Endothelial cell (in vitro differentiated cells): Measurements from ENCODE around the gene ANKS1B. TPM values are rescaled to one million over a fixed set of nuclear protein-coding genes. Genes with fewer than 3 reads are reported as not detected.

ENCODE experiments used
- DNase-seq: peaks from one replicate; pipeline ENCODE4 v3.0.0; 2021; ENCODE audit warnings: low spot score
- H3K27ac Mint-ChIP-seq: one replicate; pipeline ENCODE4 v1.8.0; 2021; ENCODE audit warnings: mixed read lengths, inconsistent platforms; ENCODE audit not compliant: unreplicated experiment
- H3K27me3 Mint-ChIP-seq: one replicate; pipeline ENCODE4 v1.8.0; 2021; ENCODE audit warnings: mild to moderate bottlenecking, moderate library complexity, mixed read lengths, inconsistent platforms; ENCODE audit not compliant: unreplicated experiment
- H3K36me3 Mint-ChIP-seq: one replicate; pipeline ENCODE4 v1.8.0; 2021; ENCODE audit warnings: mild to moderate bottlenecking, low read depth, mixed read lengths, inconsistent platforms; ENCODE audit not compliant: unreplicated experiment
- H3K4me1 Mint-ChIP-seq: one replicate; pipeline ENCODE4 v1.8.0; 2021; ENCODE audit warnings: mild to moderate bottlenecking, mixed read lengths, inconsistent platforms; ENCODE audit not compliant: unreplicated experiment
- H3K4me3 Mint-ChIP-seq: one replicate; pipeline ENCODE4 v1.8.0; 2021; ENCODE audit warnings: mild to moderate bottlenecking, mixed read lengths, inconsistent platforms; ENCODE audit not compliant: unreplicated experiment
- H3K9me3 Mint-ChIP-seq: one replicate; pipeline ENCODE4 v1.8.0; 2021; ENCODE audit warnings: mixed read lengths, inconsistent platforms; ENCODE audit not compliant: unreplicated experiment
- total RNA-seq: library from RNA; stranded (reverse); fragmentation: NEBNext Ultra II Directional; extraction: Animal tissue kit (Norgen Biotek cat#: 25700); gene quantifications from one replicate; pipeline ENCODE4 v1.2.1, GENCODE V29; 2021; ENCODE audit not compliant: unreplicated experiment
- TF ChIP-seq, protein P1 (sequence below): fragments of 200-600 bp; sonication (generic); IDR thresholded peaks from one replicate; pipeline ENCODE4 v1.5.0; 2021; ENCODE audit warnings: antibody characterized with exemption; ENCODE audit not compliant: unreplicated experiment

Gene ANKS1B
- total RNA-seq, 1 donor from 2014 or later = 2.6 TPM

DNA sequence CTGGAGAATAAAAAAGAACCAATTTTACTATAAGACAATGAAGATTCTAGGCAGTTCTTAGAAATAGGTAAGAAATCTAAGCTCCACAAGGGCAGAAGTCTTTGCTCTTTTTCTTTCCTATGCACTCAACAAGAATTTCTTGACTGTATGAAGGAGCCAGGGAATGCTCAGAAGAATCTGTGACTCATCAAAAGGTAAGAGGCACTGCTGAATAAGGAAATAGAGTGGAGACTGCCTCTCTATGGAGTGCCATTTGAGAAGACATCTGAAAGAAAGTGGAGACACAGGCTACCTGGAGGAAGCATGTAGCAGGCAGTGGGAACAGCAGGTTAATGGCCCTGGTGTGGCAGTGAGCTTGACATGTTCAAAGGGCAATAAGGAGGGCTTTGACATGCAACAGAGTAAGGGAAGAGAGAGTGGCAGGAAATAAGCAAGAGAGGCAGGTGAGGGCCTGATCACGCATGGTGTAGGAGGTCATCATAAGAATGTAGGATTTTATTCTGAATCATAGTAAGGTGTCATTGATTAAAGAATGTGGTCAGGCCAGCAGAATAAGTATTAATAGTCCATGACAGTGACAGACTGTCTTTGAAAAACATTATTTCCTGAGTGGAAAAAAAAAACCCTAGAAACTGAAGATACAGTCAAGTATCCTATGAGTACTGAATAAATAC, 783.9 kb downstream of the ANKS1B start:
- TF ChIP-seq, protein P1, sequence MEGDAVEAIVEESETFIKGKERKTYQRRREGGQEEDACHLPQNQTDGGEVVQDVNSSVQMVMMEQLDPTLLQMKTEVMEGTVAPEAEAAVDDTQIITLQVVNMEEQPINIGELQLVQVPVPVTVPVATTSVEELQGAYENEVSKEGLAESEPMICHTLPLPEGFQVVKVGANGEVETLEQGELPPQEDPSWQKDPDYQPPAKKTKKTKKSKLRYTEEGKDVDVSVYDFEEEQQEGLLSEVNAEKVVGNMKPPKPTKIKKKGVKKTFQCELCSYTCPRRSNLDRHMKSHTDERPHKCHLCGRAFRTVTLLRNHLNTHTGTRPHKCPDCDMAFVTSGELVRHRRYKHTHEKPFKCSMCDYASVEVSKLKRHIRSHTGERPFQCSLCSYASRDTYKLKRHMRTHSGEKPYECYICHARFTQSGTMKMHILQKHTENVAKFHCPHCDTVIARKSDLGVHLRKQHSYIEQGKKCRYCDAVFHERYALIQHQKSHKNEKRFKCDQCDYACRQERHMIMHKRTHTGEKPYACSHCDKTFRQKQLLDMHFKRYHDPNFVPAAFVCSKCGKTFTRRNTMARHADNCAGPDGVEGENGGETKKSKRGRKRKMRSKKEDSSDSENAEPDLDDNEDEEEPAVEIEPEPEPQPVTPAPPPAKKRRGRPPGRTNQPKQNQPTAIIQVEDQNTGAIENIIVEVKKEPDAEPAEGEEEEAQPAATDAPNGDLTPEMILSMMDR = no peak
- no peak for DNase-seq
- no peaks in the 10 kb centered on the region for H3K36me3 Mint-ChIP-seq

DNA sequence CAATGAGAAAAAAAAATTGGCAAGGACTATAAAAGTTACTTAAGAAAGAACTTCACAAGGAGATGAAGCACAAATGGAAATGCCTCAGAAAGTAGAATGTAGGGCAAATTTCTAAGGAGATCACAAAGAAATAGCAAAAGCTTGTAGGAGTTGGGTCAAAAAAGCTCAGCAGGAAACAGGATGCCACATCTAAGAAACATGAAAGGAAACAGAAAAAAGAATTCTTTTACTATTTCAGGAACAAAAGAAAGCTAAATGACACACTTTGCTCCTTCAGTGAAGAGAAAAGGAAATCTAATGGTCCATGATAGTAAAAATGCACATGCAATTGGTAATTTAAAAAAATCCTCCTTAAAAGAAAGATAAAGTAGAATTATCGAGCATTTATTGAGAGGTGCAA, 789.3 kb downstream of the ANKS1B start:
- Mint-ChIP-seq H3K4me3 (no peak overlapping the region), H3K36me3 (no peaks in the 10 kb centered on the region), H3K4me1 (peaks cover 8% of the 10 kb centered on the region), H3K27ac (peak overlapping the region; percentile 21), H3K27me3 (no peaks in the 10 kb centered on the region), H3K9me3 (no peaks in the 10 kb centered on the region)
- no peak for DNase-seq
- TF ChIP-seq, protein P1 = no peak

More for the DNA sequence above, 783.9 kb downstream of the ANKS1B start:
- H3K27me3 Mint-ChIP-seq = no peaks in the 10 kb centered on the region
- H3K4me1 Mint-ChIP-seq = peaks cover 2% of the 10 kb centered on the region
- H3K4me3 Mint-ChIP-seq = no peak overlapping the region
- H3K9me3 Mint-ChIP-seq = no peaks in the 10 kb centered on the region
- no peak overlapping the region for H3K27ac Mint-ChIP-seq

DNA sequence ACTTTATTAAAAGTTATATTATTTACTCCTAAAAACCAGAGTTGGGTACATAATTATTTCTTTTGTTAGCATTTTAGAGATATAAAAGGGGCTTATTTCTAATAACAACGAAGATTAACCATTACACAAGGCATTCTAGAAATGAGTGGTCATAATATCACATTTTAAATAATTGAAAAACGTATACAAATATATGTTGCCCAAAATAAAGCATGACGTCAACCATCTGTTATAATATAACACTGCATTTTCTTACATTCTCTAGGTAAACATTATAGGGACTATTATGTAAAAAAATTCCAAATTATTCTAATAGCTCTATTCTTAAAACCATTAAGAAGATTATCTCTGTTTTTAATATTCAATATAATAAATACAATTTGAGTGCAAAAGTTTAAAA, 792.2 kb downstream of the ANKS1B start:
- Mint-ChIP-seq H3K4me3 (no peak overlapping the region), H3K4me1 (peaks cover 8% of the 10 kb centered on the region), H3K27me3 (no peaks in the 10 kb centered on the region), H3K36me3 (no peaks in the 10 kb centered on the region), H3K9me3 (no peaks in the 10 kb centered on the region), H3K27ac (no peak overlapping the region)
- TF ChIP-seq, protein P1 = no peak
- DNase-seq = no peak

DNA sequence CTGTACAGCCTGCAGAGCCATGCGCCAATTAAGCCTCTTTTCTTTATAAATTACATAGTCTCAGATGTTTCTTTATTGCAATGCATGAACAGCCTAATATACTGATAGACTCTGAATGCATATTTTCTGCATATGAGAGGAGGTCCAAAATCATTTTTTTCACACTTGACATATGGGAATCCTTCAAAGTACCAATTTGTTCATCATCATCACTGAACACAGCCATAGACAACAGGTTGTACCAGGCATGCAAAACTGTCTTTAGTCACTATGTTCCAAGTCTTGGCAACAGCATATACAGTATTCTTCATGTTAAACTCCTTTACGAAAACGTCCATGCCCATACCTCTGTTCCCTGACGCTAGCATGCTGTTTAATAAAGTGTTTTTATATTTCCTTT, 807.9 kb downstream of the ANKS1B start:
- Mint-ChIP-seq H3K27me3 (no peaks in the 10 kb centered on the region), H3K4me3 (no peak overlapping the region), H3K9me3 (no peaks in the 10 kb centered on the region), H3K27ac (no peak overlapping the region), H3K4me1 (peaks cover 7% of the 10 kb centered on the region), H3K36me3 (no peaks in the 10 kb centered on the region)
- no peak for DNase-seq
- TF ChIP-seq, protein P1 = no peak

DNA sequence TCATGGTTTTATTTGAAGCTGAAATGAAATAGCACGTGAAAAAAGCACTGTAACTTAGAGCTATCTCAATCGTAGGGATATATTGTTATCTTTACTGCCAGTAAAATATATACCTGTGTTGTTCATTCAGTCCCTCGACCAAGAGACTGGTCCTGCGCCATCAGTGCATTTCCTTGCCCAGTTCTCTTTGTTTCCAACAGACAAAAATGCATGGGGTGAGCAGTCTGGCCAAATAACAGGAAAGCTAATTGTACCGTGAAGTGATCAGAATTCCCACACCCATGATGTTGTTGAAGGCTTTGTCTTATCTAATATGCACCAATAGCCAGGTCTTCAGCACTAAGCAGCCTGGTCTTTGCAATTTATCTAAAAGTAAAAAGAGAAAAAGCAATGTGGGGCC, 814.3 kb downstream of the ANKS1B start:
- Mint-ChIP-seq H3K4me1 (peaks cover 21% of the 10 kb centered on the region), H3K27me3 (no peaks in the 10 kb centered on the region), H3K36me3 (no peaks in the 10 kb centered on the region), H3K27ac (no peak overlapping the region), H3K9me3 (no peaks in the 10 kb centered on the region), H3K4me3 (no peak overlapping the region)
- no peak for DNase-seq
- TF ChIP-seq, protein P1 = no peak
